K562 (cell line): ENCODE results near the gene GHRL. TPM values are rescaled to one million over a fixed set of nuclear protein-coding genes. Genes with fewer than 3 reads are reported as not detected.

Source experiments
- FOSL1 ChIP-seq: fragments of 200-800 bp; sonication (Bioruptor generic); conservative IDR thresholded peaks from 2 replicates; pipeline ENCODE4 v1.6.1; 2016; ENCODE audit warnings: missing genetic modification characterization, missing compliant biosample characterization
- MYNN ChIP-seq, 2 experiments: sonication (generic); formaldehyde crosslinking in 1 of 2; IDR thresholded peaks; 2 replicates each; pipeline versions ENCODE4 v1.5.0 to v1.6.1; 2016 to 2020; ENCODE audit warnings: antibody characterized with exemption in 1 of 2, missing genetic modification reagents in 1 of 2
- NR2C2 ChIP-seq, 2 experiments: fragments of 200-800 bp in 1 of 2; sonication (Bioruptor generic) in 1 of 2; sonication (generic) in 1 of 2; formaldehyde crosslinking in 1 of 2; IDR thresholded peaks; 2 replicates each; pipeline versions ENCODE4 v1.6.1 to v1.8.0; 2016 to 2022; ENCODE audit warnings: mild to moderate bottlenecking in 1 of 2, missing compliant biosample characterization in 1 of 2, missing genetic modification characterization in 1 of 2, missing genetic modification reagents in 1 of 2
- SAFB2 ChIP-seq: fragments of 200-400 bp; formaldehyde crosslinking; IDR thresholded peaks from 2 replicates; pipeline ENCODE4 v1.6.1; 2018; ENCODE audit warnings: borderline replicate concordance, low read length, low read depth, moderate library complexity; ENCODE audit not compliant: severe bottlenecking
- TGIF2 ChIP-seq: sonication (generic); formaldehyde crosslinking; IDR thresholded peaks from 2 replicates; pipeline ENCODE4 v1.8.1; 2022; ENCODE audit warnings: mild to moderate bottlenecking, missing genetic modification reagents, moderate library complexity
- ZBTB17 ChIP-seq: fragments of 450-650 bp; formaldehyde crosslinking; IDR thresholded peaks from 2 replicates; pipeline ENCODE4 v1.4.0; 2020; ENCODE audit warnings: mild to moderate bottlenecking
- ZKSCAN1 ChIP-seq: fragments of 150-350 bp; IDR thresholded peaks from 2 replicates; pipeline ENCODE4 v1.6.1; 2016; ENCODE audit warnings: low read depth, low read length
- ZNF253 ChIP-seq: fragments of 250-450 bp; sonication (Bioruptor Pico); conservative IDR thresholded peaks from 2 replicates; pipeline ENCODE4 v1.6.1; 2021; ENCODE audit warnings: mild to moderate bottlenecking
- ZNF354B ChIP-seq: fragments of 250-450 bp; sonication (Bioruptor Pico); IDR thresholded peaks from 2 replicates; pipeline ENCODE4 v1.4.0; 2020
- polyA plus RNA-seq, 8 experiments: library from polyadenylated mRNA; depleted of rRNA in 4 of 8; stranded (reverse) in 5 of 8; unstranded in 3 of 8; fragments of >200 nt; fragmentation: Nextera tagmentation in 2 of 8; fragmentation: Illumina TruSeq in 1 of 8; extraction: Ambion mirVana in 2 of 8; extraction: Trizol in 1 of 8; gene quantifications; 2 replicates each; pipeline versions ENCODE4 v1.2.1 to v1.2.3, GENCODE V29; 2011 to 2014; ENCODE audit warnings: inconsistent platforms in 1 of 8, missing spikeins in 1 of 8
- total RNA-seq, 7 experiments: library from RNA; depleted of rRNA in 6 of 7; stranded (reverse); fragments of >200 nt in 6 of 7; fragmentation: Illumina TruSeq in 2 of 7; extraction: Trizol in 2 of 7; gene quantifications; 2 replicates each; pipeline versions ENCODE4 v1.2.1 to v1.2.3, GENCODE V29; 2011 to 2021; ENCODE audit warnings: low replicate concordance in 1 of 7
- TF ChIP-seq, protein P1 (sequence below): fragments of 450-650 bp; IDR thresholded peaks from 2 replicates; pipeline ENCODE4 v1.6.1; 2016; ENCODE audit warnings: borderline replicate concordance
- TF ChIP-seq, protein P2 (sequence below): fragments of 250-450 bp; sonication (Bioruptor Pico); IDR thresholded peaks from 2 replicates; pipeline ENCODE4 v1.8.0; 2021; ENCODE audit warnings: moderate library complexity, mild to moderate bottlenecking, inconsistent platforms
- TF ChIP-seq, protein P3 (sequence below): fragments of 250-450 bp; sonication (Bioruptor Pico); IDR thresholded peaks from 2 replicates; pipeline ENCODE4 v1.4.0; 2020; ENCODE audit warnings: mild to moderate bottlenecking, moderate library complexity

The GHRL gene
- total and polyA plus RNA-seq, 9 of the 15 experiments (the other 6 are each of a cell fraction or from before 2014, with no cell fraction given): 0.08 to 0.29 (median 0.15) TPM; not detected in 5

DNA sequence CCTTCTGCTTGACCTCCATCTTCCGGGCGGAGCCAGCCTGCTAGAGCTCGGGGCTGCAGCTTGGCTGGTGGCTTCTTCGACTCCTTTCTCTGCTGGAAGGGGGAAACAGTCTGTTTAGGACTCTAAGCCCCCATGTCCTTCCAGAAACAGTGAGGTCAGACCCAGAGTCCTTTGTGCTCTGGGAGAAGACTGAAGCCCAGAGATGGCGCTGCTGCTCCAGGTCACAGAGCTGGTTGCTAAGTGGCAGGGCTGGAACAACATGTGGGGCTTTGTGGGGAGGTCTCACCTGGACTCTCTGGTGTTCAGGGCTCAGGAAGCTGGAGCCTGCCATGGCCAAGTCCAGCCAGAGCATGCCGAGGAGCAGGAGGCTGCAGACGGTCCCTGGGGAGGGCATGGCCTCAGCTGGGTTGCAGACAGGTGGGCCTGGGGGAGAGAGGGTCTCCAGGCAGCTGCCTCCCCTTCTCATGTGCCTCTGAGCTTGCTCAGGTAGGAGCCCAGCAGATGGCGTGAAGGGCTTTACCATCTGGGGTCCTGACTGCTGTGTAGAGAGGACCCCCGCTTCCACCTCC is 2.9 kb downstream of the GHRL start (continued):
- TF ChIP-seq, protein P1, sequence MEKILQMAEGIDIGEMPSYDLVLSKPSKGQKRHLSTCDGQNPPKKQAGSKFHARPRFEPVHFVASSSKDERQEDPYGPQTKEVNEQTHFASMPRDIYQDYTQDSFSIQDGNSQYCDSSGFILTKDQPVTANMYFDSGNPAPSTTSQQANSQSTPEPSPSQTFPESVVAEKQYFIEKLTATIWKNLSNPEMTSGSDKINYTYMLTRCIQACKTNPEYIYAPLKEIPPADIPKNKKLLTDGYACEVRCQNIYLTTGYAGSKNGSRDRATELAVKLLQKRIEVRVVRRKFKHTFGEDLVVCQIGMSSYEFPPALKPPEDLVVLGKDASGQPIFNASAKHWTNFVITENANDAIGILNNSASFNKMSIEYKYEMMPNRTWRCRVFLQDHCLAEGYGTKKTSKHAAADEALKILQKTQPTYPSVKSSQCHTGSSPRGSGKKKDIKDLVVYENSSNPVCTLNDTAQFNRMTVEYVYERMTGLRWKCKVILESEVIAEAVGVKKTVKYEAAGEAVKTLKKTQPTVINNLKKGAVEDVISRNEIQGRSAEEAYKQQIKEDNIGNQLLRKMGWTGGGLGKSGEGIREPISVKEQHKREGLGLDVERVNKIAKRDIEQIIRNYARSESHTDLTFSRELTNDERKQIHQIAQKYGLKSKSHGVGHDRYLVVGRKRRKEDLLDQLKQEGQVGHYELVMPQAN: no peak
- TF ChIP-seq, protein P2, sequence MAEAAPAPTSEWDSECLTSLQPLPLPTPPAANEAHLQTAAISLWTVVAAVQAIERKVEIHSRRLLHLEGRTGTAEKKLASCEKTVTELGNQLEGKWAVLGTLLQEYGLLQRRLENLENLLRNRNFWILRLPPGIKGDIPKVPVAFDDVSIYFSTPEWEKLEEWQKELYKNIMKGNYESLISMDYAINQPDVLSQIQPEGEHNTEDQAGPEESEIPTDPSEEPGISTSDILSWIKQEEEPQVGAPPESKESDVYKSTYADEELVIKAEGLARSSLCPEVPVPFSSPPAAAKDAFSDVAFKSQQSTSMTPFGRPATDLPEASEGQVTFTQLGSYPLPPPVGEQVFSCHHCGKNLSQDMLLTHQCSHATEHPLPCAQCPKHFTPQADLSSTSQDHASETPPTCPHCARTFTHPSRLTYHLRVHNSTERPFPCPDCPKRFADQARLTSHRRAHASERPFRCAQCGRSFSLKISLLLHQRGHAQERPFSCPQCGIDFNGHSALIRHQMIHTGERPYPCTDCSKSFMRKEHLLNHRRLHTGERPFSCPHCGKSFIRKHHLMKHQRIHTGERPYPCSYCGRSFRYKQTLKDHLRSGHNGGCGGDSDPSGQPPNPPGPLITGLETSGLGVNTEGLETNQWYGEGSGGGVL: no peak
- TF ChIP-seq, protein P3, sequence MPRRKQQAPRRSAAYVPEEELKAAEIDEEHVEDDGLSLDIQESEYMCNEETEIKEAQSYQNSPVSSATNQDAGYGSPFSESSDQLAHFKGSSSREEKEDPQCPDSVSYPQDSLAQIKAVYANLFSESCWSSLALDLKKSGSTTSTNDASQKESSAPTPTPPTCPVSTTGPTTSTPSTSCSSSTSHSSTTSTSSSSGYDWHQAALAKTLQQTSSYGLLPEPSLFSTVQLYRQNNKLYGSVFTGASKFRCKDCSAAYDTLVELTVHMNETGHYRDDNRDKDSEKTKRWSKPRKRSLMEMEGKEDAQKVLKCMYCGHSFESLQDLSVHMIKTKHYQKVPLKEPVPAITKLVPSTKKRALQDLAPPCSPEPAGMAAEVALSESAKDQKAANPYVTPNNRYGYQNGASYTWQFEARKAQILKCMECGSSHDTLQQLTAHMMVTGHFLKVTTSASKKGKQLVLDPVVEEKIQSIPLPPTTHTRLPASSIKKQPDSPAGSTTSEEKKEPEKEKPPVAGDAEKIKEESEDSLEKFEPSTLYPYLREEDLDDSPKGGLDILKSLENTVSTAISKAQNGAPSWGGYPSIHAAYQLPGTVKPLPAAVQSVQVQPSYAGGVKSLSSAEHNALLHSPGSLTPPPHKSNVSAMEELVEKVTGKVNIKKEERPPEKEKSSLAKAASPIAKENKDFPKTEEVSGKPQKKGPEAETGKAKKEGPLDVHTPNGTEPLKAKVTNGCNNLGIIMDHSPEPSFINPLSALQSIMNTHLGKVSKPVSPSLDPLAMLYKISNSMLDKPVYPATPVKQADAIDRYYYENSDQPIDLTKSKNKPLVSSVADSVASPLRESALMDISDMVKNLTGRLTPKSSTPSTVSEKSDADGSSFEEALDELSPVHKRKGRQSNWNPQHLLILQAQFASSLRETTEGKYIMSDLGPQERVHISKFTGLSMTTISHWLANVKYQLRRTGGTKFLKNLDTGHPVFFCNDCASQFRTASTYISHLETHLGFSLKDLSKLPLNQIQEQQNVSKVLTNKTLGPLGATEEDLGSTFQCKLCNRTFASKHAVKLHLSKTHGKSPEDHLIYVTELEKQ: no peak
- no peak for TF ChIP-seq SAFB2
- TF ChIP-seq ZNF253 (CRISPR knock-in tag): no peak
- no peak for TF ChIP-seq ZKSCAN1
- no peak for TF ChIP-seq MYNN (IDR thresholded peaks at IDR 0.05)
- TF ChIP-seq MYNN (CRISPR knock-in tag; IDR thresholded peaks at IDR 0.05): no peak
- no peak for TF ChIP-seq ZBTB17 (CRISPR knock-in tag)
- TF ChIP-seq FOSL1 (tag): no peak
- no peak for TF ChIP-seq TGIF2 (CRISPR knock-in tag)
- no peak for TF ChIP-seq NR2C2 (CRISPR knock-in tag; IDR thresholded peaks at IDR 0.05)
- no peak for TF ChIP-seq NR2C2 (tag; IDR thresholded peaks at IDR 0.05)
- no peak for TF ChIP-seq ZNF354B (CRISPR knock-in tag)
